Type B pancreatic cell (in vitro differentiated cells): ENCODE measurements around the gene TMEM89. TPM values are rescaled to one million over a fixed set of nuclear protein-coding genes. Genes with fewer than 3 reads are reported as not detected.

Experiments used
- DNase-seq: peaks from one replicate; pipeline ENCODE4 v3.0.0; 2021; ENCODE audit warnings: mixed read lengths; ENCODE audit not compliant: unreplicated experiment; ENCODE audit errors: extremely low spot score
- H3K27ac Mint-ChIP-seq: 2 replicates; pipeline ENCODE4 v1.8.0; 2021; ENCODE audit warnings: mild to moderate bottlenecking, mixed read lengths
- H3K27me3 Mint-ChIP-seq: 2 replicates; pipeline ENCODE4 v1.8.0; 2021; ENCODE audit warnings: mixed read lengths
- H3K36me3 Mint-ChIP-seq: 2 replicates; pipeline ENCODE4 v1.8.0; 2021; ENCODE audit warnings: mixed read lengths
- H3K4me1 Mint-ChIP-seq: one replicate; pipeline ENCODE4 v1.8.0; 2021; ENCODE audit warnings: mixed read lengths; ENCODE audit not compliant: unreplicated experiment
- H3K4me3 Mint-ChIP-seq: 2 replicates; pipeline ENCODE4 v1.8.0; 2021; ENCODE audit warnings: mild to moderate bottlenecking, mixed read lengths
- H3K9me3 Mint-ChIP-seq: 2 replicates; pipeline ENCODE4 v1.8.0; 2021; ENCODE audit warnings: mixed read lengths
- total RNA-seq: library from RNA; stranded (reverse); gene quantifications from 2 replicates; pipeline ENCODE4 v1.2.1, GENCODE V29; 2021; ENCODE audit warnings: low replicate concordance
- TF ChIP-seq, protein P1 (sequence below): fragments of 200-600 bp; sonication (generic); conservative IDR thresholded peaks from 2 replicates; pipeline ENCODE4 v1.5.0; 2021; ENCODE audit warnings: antibody characterized with exemption, mild to moderate bottlenecking

Gene TMEM89
- total RNA-seq, 1 donor from 2014 or later: not detected

DNA sequence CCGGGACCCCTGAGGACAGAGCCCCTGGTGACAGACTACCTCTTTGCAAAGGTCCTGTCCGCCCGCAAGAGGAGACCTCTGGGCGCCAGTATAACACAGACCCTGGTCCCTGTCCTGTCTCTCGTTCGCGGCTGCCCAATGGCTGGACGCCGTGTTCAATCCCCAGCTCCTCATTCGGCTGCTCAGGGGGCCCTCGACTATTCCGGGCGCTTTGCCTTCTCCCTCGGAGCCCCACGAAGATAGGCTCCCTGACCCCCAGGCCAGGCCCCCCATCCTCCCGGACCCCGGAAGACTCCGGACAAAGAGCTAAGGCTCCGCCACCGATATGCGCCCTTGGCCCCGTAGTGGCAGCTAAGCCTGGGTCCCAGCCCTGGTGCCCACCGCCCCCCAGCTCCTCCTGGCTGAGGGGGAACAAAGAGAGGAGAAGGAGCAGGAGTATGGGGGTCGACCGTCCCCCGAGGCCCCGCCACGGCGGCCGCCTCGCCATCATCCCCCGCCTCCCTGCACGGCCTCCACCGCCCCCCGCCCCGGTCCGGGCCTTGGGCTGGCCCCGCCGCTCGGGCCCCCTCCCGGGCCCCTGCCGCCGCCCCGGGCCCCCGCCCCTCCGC lies 40.7 kb upstream of the TMEM89 start:
- H3K4me1 Mint-ChIP-seq: peaks cover 11% of the 10 kb centered on the region
- TF ChIP-seq, protein P1, sequence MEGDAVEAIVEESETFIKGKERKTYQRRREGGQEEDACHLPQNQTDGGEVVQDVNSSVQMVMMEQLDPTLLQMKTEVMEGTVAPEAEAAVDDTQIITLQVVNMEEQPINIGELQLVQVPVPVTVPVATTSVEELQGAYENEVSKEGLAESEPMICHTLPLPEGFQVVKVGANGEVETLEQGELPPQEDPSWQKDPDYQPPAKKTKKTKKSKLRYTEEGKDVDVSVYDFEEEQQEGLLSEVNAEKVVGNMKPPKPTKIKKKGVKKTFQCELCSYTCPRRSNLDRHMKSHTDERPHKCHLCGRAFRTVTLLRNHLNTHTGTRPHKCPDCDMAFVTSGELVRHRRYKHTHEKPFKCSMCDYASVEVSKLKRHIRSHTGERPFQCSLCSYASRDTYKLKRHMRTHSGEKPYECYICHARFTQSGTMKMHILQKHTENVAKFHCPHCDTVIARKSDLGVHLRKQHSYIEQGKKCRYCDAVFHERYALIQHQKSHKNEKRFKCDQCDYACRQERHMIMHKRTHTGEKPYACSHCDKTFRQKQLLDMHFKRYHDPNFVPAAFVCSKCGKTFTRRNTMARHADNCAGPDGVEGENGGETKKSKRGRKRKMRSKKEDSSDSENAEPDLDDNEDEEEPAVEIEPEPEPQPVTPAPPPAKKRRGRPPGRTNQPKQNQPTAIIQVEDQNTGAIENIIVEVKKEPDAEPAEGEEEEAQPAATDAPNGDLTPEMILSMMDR: no peak
- H3K27ac Mint-ChIP-seq: peak overlapping the region; percentile 100
- H3K4me3 Mint-ChIP-seq: peak overlapping the region; percentile 100
- H3K27me3 Mint-ChIP-seq: peaks cover 9% of the 10 kb centered on the region
- peaks cover 5% of the 10 kb centered on the region for H3K36me3 Mint-ChIP-seq
- H3K9me3 Mint-ChIP-seq: peaks cover 4% of the 10 kb centered on the region
- no peak for DNase-seq

DNA sequence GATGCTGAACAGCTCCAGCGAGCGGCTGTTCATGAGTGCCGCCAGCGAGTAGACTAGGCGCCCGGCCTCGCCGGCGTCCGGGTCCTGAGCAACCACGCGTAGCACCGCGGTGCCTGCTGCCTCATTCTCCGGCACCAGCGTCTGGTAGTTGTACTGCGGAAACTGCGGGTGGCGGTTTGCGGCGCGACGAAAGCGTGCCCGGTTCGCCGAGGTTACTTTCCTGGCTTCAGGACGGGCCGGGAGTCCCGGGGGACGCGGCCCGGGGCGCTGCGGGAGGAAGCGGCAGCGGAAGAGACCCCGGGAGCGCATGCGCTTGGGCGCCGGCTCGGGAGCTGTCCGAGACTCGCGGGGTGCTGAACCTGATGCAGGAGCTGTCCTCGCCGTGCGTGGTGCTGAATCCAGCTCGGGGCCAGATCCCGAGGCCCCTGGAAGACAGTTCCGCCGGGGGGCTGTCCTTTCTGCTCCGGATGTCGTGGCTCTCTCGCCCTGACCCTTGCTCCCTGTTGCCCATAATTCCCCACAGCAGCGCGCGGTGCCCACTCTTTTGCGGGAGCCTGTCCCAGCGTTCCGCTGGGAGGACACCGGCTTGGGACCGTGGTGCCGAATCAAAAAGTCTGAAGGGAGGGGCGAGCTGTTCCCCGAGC lies 40.1 kb upstream of the TMEM89 start:
- Mint-ChIP-seq H3K27ac (no peak overlapping the region), H3K27me3 (peaks cover 9% of the 10 kb centered on the region), H3K36me3 (peaks cover 5% of the 10 kb centered on the region)

DNA sequence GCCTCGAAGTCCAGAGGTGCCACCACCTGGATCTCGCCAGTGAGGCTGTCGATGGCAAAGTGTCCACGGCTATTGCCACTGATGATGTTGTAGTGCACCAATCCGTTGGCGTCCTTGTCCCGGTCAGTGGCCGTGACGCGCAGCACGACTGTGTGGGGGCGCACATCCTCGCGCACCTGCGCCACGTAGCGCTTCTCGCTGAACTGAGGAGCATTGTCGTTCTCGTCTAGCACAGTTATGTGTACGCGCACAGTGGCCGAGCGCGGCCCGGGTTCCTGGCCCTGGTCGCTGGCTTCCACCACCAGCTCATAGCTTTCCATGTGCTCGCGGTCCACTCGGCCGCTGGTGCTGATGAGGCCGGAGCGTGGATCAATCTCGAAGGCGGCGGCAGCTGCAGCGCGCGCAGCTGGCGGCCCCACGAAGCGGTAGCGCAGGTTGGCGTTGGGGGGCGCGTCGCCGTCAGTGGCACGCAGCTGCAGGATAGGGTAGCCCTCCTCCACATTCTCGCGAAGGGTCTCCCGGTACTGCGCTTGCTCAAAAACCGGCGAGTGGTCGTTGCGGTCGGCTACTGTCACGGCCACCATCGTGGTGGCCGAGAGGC lies 39.3 kb upstream of the TMEM89 start:
- Mint-ChIP-seq H3K27ac (no peak overlapping the region), H3K27me3 (peaks cover 9% of the 10 kb centered on the region), H3K9me3 (peaks cover 4% of the 10 kb centered on the region), H3K4me3 (no peak overlapping the region), H3K4me1 (peaks cover 11% of the 10 kb centered on the region), H3K36me3 (peaks cover 5% of the 10 kb centered on the region)
- TF ChIP-seq, protein P1: no peak
- DNase-seq: no peak

More for the DNA sequence above, 40.1 kb upstream of the TMEM89 start:
- Mint-ChIP-seq H3K4me3 (peak overlapping the region; percentile 79), H3K9me3 (peaks cover 4% of the 10 kb centered on the region), H3K4me1 (peaks cover 11% of the 10 kb centered on the region)
- peak; percentile 87 for DNase-seq
- TF ChIP-seq, protein P1: no peak

DNA sequence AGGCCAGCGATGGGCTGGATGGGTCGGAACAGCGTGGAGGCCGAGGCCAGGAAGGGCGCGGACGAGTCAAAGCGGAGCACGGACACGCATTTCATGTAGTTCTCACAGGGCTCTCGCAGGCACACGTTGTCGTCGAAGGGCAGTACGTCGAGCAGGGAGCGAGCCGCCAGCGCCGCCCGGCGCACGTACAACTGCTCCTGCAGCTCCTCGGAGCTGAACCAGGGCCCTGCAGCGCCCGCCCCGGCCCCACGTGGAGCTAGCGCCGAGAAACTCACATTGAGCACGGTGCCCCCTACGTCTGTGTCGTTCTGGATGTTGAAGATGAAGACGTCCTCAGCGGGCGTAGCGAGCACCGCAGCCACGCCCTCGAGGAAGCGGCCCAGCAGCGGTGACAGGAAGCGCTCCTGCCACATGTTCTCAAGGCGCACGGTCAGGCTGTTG lies 35.3 kb upstream of the TMEM89 start:
- TF ChIP-seq, protein P1: no peak
- Mint-ChIP-seq H3K27ac (no peak overlapping the region), H3K36me3 (peaks cover 5% of the 10 kb centered on the region), H3K27me3 (no peaks in the 10 kb centered on the region), H3K4me1 (no peaks in the 10 kb centered on the region), H3K9me3 (peaks cover 4% of the 10 kb centered on the region), H3K4me3 (peak overlapping the region; percentile 34)
- DNase-seq: no peak

DNA sequence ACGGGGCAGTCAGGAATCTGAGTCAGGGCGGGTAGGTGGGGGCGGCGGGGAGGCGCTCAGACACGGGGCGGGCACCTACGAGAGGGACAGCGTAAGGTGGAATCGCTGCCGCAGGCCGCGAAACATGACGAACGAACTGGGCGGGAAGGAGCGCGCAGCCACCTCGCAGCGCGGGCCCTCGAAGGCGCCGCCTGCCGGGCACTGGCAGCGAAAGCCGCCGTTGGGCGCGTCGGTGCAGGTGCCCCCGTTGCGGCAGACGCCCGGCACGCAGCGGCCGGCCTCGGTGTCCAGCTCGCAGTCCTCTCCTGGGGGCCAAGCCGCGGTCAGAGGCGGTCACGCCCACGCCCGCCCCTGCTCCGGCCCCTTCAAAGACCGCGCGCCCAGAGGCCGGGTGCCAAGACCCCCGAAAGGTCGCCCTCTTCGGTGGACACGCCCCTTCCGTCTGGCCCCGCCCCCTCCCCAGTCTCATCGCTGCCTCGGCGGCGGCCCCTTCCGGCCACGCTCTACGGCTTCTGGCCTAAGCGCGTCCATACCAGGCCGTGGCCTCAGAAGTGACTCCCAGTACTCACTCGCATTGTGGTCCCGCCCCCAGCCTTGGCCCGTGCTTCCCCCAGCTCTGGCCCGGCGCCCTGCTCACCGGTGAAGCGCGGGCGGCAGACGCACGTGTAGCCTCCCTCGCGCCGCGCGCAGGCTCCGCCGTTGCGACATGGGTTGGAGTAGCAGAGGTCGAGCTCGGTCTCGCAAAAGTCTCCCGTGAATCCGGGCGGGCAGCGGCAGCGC lies 34.7 kb upstream of the TMEM89 start:
- no peak overlapping the region for H3K27ac Mint-ChIP-seq
- no peak overlapping the region for H3K4me3 Mint-ChIP-seq
- H3K27me3 Mint-ChIP-seq: no peaks in the 10 kb centered on the region
- DNase-seq: no peak
- peaks cover 5% of the 10 kb centered on the region for H3K36me3 Mint-ChIP-seq
- peaks cover 4% of the 10 kb centered on the region for H3K9me3 Mint-ChIP-seq
- H3K4me1 Mint-ChIP-seq: no peaks in the 10 kb centered on the region
- TF ChIP-seq, protein P1: peak; percentile 85
